HL-60/S4 treated with phorbol 12-myristate 13-acetate at 8.2 ng/mL for 4 days and 3 days (cell line): ENCODE results near the gene KRTAP20-4.

Experiments
- in situ Hi-C: fragments of 300-500 bp; cut with MboI; formaldehyde crosslinking; loops from 2 replicates; pipeline ENCODE4 v1.15.0; 2022; ENCODE audit warnings: low sequenced_read_pairs

KRTAP20-4 gene

DNA sequence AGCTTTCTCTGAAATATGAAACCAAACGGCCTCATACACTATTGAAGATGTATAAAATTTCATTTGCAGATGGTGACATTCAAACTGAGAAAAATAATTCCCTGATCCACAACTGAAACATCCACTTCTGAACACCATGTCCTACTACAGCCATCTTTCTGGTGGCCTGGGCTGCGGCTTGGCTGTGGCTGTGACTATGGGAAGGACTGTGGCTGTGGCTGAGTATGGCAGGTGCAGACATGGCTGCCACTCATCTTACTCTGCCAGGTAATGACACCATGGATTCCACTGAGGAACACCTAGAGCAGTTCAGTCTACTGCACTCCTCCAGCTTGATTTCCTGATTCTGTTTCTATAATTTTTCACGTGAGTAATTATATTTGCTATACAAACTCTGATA, at the start of gene KRTAP20-4:
TSS of gene KRTAP20-4 (plus strand) at position 106 of the 400 bp plus-strand sequence.
- in situ Hi-C loops: no loop called here

DNA sequence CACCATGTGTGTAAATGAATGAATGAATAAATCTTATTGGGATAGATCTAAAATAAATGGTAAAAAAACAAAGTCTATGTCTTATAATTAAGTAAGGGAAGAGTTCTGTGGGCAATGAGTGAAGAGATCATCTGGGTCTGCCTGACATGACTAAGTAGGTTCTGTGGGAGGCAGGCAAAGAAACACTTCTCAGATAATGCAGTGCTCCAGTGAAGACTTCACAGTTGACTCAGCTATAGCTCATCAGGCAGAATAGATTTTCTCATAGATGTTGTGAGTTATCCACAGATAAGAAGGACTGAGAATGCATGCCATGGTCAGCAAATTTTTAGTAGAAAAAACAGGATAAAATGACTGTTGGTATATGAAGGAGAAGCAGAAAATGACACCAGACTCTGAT, 42.7 kb upstream of the KRTAP20-4 start:
- in situ Hi-C loops: no loop called here

- in situ Hi-C loops: no loop called here
Measured at GRCh38 chr21:30579346-30579745, 41.1 kb upstream of the KRTAP20-4 start.

DNA sequence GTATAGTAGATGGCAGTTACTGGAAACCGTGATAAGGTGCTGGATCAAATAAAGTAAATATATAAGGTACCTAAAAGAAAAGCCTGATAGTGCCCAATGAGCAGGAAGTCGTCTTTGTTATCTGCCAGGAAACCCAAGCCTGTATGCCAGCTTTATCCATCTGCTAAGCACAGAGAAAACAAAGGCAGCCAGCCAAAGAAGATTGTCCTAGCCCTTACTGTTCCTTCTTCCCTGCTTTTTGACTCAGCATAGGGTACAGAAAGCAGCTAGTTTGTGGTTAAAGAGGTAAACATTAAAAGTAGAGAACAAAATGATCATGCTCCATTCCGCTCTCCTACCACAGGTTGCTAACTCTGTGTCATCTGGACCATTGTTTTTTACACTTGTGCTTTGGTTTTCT, 40.3 kb upstream of the KRTAP20-4 start:
- in situ Hi-C loops: no loop called here

DNA sequence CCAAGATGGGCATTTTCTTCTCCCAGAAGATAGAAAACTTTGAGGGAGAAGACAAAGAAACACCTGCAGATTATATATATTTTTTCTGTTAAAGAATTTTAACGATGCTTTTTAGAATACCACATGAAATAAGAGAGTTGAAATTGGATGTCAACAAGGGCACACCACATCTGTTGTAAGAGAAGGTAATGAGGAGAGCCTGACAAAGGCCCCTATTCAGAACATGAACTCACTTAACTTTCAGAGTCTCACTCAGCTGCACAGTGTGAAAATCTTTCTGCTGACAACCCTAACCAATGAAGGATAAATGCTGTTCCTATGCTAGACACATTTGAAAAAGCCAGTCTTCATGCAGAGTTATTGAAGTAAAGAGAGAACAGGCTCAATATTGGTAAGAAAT, 37.6 kb upstream of the KRTAP20-4 start:
- in situ Hi-C loops: no loop called here

DNA sequence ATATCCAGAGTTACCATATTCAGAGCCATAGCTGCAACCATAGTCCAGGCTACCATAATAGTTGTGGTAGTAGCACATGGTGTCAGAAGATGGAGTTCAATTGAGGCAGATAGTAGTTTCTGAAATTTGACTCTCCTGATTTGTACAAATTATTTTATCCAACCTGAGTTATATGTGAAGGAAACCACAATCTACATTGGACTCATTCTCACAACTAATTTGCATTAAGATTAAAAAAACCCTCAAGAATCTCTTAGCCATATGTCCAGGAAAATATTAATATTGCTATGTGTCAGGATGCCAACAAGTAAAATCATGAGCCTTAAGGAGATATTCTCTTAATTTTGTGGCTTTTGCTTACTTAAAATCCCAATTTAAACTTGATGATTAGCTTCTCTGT, 30.1 kb upstream of the KRTAP20-4 start, which contains the start of gene KRTAP22-2:
TSS of gene KRTAP22-2 (minus strand) at position 101 of the 400 bp plus-strand sequence.
- in situ Hi-C loops: no loop called here

GRCh38 chr21:30592140-30592539, 28.3 kb upstream of the KRTAP20-4 start, which contains the start of gene KRTAP6-3:
Gene KRTAP6-3 (plus strand): TSS chr21:30592440. CDS start chr21:30592446, 6 bp downstream.
- in situ Hi-C loops: no loop called here

DNA sequence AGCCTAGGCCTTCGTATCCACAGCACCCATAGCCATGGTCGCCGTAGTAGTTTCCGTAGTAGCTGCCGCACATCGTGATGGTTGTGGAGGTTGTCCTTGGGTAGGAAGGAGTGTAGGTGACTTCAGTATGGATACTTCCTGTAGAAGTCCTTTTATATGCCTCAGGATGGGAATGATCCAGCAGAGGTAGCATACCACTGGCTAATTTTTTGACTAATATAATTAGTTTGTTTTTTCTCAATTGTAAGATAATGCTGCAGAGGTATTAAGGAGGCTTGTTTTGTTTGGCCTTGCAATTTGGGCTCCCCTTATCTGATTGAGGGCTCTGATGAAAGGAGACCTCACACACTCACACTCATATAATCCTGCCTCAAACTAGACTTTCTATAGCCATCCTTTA, 21.6 kb upstream of the KRTAP20-4 start, which contains the start of gene KRTAP6-2:
TSS of gene KRTAP6-2 (minus strand) at position 101 of the 400 bp plus-strand sequence. CDS start at position 73, 28 bp downstream.
- in situ Hi-C loops: no loop called here

DNA sequence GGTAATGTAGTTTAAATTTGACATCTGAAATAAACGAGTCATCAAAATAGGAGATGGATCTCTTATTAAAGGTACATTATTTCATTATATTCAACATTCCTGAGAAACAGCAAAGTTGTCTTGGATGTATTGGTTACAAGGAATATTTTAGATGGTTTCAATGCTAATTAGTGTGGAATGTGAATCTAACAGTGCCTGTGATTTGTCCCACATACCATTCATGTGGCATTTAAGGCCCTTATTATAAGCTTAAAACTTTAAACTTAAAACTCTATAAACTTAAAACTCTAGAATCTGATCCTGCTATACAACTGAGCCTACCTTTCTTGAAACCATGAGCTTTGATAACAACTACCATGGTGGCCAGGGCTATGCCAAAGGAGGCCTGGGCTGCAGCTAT, 19.6 kb upstream of the KRTAP20-4 start, which contains the start of gene KRTAP22-1:
TSS of gene KRTAP22-1 (plus strand) at position 301 of the 400 bp plus-strand sequence.
- in situ Hi-C loops: no loop called here

DNA sequence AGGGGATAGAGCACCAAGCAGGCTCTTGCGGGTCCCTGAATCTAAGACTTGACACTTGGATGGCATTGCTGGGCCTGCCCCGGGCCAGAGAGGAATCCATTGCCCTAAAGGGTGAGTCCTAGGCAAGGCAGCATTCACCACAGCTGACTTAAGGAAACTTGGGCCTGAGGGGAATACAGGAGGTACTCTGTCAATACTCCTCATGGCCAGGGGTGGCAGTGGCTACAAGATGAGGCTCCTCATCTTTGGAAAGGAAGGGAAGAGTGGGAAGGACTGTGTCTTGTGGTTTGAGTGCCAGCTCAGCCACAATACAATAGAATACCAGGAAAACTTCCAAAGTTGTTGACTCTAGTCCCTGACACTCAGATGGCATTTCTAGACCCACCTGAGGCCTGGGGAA, 14.5 kb upstream of the KRTAP20-4 start:
- in situ Hi-C loops: no loop called here

- in situ Hi-C loops: no loop called here
Measured at GRCh38 chr21:30612132-30612531, 8.3 kb upstream of the KRTAP20-4 start.

- in situ Hi-C loops: no loop called here
Measured at GRCh38 chr21:30613836-30614235, 6.6 kb upstream of the KRTAP20-4 start, which contains the start of gene KRTAP6-1. Gene KRTAP6-1 (minus strand): TSS chr21:30613930. CDS start chr21:30613904, 26 bp downstream.

DNA sequence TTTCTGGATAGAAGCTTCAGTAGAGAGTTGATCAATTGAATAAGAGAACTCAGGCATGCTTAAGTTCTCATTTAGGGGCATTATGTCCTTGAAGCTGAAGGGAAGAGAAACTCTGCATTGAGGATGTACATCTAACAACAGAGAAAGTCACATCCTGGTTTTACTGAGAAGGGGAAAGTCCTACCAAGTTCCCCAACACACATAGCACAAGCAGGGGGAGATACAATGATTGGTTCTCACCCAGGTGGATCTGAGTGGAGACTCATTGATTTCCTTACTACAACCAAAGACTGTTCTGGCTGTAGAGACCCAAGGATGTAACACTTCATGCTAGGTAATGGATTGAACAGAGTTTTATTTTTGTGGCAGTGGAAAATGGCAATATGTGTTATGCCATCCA, 5.2 kb upstream of the KRTAP20-4 start:
- in situ Hi-C loops: no loop called here

DNA sequence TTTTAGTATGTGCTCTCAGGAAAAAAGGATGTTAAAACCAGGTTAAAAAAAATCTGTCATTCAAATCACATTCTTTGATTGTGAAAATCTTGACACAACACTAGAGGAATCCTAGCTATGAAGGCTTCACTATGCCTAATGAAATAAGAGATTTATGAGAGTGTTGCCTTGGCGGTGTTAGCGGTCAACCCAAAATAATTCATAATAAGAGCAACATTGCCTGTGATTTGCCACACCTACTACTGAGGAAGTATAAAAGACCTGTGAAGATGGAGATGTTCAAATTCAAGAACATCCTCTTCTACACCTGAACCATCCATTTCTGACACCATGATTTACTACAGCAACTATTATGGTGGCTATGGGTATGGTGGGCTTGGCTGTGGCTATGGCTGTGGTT, 4.3 kb upstream of the KRTAP20-4 start, which contains the start of gene KRTAP20-1:
TSS of gene KRTAP20-1 (plus strand) at position 301 of the 400 bp plus-strand sequence. CDS start at position 331, 30 bp downstream.
- in situ Hi-C loops: no loop called here

- in situ Hi-C loops: no loop called here
Measured at GRCh38 chr21:30620080-30620479, 347 bp upstream of the KRTAP20-4 start.

GRCh38 chr21:30623362-30623761, 2.9 kb downstream of the KRTAP20-4 start:
- in situ Hi-C loops: no loop called here

GRCh38 chr21:30625449-30626165, 5.2 kb downstream of the KRTAP20-4 start:
- in situ Hi-C loops: no loop called here

DNA sequence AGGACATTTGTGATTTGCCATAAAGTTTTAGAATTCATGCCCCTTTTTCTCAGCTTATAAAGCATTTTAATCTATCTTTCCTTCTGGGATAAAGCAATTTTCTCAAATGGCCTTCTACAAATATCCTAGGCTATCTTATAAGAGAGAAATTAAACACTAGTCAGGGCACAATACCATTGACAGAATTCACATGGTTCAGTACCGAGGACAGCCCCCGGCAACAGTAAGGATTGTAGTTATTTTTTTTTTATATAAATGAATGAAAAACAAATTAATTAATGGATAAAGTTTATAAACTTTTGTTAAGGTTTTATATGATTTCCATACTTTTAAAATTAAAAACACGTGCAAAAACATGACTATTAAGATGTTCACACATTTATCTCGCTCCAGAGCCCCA, 7.7 kb downstream of the KRTAP20-4 start:
- in situ Hi-C loops: no loop called here

GRCh38 chr21:30629200-30629599, 8.8 kb downstream of the KRTAP20-4 start:
- in situ Hi-C loops: no loop called here

GRCh38 chr21:30634906-30635305, 14.5 kb downstream of the KRTAP20-4 start, which contains the start of gene KRTAP20-2:
Gene KRTAP20-2 (plus strand): TSS chr21:30635206. CDS start chr21:30635264, 58 bp downstream.
- in situ Hi-C loops: no loop called here

GRCh38 chr21:30638686-30639085, 18.3 kb downstream of the KRTAP20-4 start:
- in situ Hi-C loops: no loop called here

DNA sequence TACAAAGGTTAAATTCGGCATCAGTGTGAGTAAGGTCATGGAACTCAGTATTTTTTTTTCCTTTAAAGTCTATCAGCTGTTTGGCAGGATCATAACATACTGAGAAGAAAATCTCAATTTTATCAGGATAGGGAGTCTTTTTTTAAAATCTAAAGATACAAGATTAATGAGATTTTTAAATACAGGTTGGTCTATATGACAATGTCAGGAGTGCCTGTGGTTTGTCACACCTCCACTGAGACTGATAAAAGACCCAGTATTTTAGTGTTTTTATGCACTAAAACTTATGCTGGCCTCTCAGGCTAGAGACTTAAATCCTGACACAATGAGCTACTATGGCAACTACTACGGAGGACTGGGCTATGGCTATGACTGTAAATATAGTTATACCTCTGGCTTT, 22.1 kb downstream of the KRTAP20-4 start, which contains the start of gene KRTAP20-3:
TSS of gene KRTAP20-3 (plus strand) at position 301 of the 400 bp plus-strand sequence.
- in situ Hi-C loops: no loop called here
